Stromal cell of bone marrow (primary cell): ENCODE data around the gene PPEF1.
"Not testable (repeated sequence)": the region's sequence is repeated elsewhere in the genome, so short reads cannot be mapped to it uniquely, and the experiment has no call there.

Experiments
- DNase-seq: peaks from one replicate; pipeline ENCODE4 v3.0.0-alpha.2; 2012; ENCODE audit warnings: low read depth

PPEF1 gene

GRCh38 chrX:18701621-18702361 is 5.7 kb upstream of the PPEF1 start:
- DNase-seq: no peak

- no peak for DNase-seq
These were observed 4.9 kb upstream of the PPEF1 start for GRCh38 chrX:18702362-18703195.

- DNase-seq: no peak
These were observed 2.4 kb downstream of the PPEF1 start for GRCh38 chrX:18709833-18710232.

- no peak for DNase-seq
These were observed 7.5 kb downstream of the PPEF1 start for GRCh38 chrX:18714910-18715309.

GRCh38 chrX:18719852-18720251 is 12.4 kb downstream of the PPEF1 start:
- DNase-seq: no peak

- no peak for DNase-seq
These were observed 14.4 kb downstream of the PPEF1 start for GRCh38 chrX:18721683-18722499.

- no peak for DNase-seq
These were observed 15.1 kb downstream of the PPEF1 start for GRCh38 chrX:18722500-18723071.

GRCh38 chrX:18725310-18725943 is 18.0 kb downstream of the PPEF1 start:
- DNase-seq: no peak

- DNase-seq: no peak
These were observed 25.8 kb downstream of the PPEF1 start for GRCh38 chrX:18733287-18733686.

GRCh38 chrX:18739609-18740008 is 32.2 kb downstream of the PPEF1 start:
- DNase-seq: not testable (repeated sequence)

GRCh38 chrX:18748499-18748898 is 41.1 kb downstream of the PPEF1 start:
- DNase-seq: no peak

- DNase-seq: no peak
These were observed 46.2 kb downstream of the PPEF1 start for GRCh38 chrX:18753631-18754030.

GRCh38 chrX:18755651-18756050 is 48.2 kb downstream of the PPEF1 start:
- DNase-seq: no peak

GRCh38 chrX:18757956-18758932 is 50.8 kb downstream of the PPEF1 start:
- DNase-seq: no peak

- no peak for DNase-seq
These were observed 54.3 kb downstream of the PPEF1 start for GRCh38 chrX:18761750-18762149.

- not testable (repeated sequence) for DNase-seq
These were observed 55.7 kb downstream of the PPEF1 start for GRCh38 chrX:18763106-18763505.

- no peak for DNase-seq
These were observed 61.9 kb downstream of the PPEF1 start for GRCh38 chrX:18769364-18769763.

GRCh38 chrX:18769812-18770573 is 62.5 kb downstream of the PPEF1 start:
- DNase-seq: no peak

- DNase-seq: no peak
These were observed 82.5 kb downstream of the PPEF1 start for GRCh38 chrX:18789916-18790315.

GRCh38 chrX:18792828-18793227 is 85.4 kb downstream of the PPEF1 start:
- no peak for DNase-seq
